H9 (cell line): ENCODE measurements around the gene RALGDS. TPM values are rescaled to one million over a fixed set of nuclear protein-coding genes. Genes with fewer than 3 reads are reported as not detected.
"Not testable (repeated sequence)": the region's sequence is repeated elsewhere in the genome, so short reads cannot be mapped to it uniquely, and the experiment has no call there.

Experiments
- DNase-seq: peaks from one replicate; pipeline ENCODE4 v3.0.0-alpha.2; 2017
- H2AFZ ChIP-seq: one replicate; pipeline ENCODE4 v1.6.1; 2013; ENCODE audit warnings: mild to moderate bottlenecking, low read length, control low read depth, moderate library complexity
- H2AK5ac ChIP-seq: 2 replicates; pipeline ENCODE4 v1.6.1; 2013; ENCODE audit warnings: low read length, control low read depth, mixed read lengths; ENCODE audit not compliant: insufficient read length
- H2BK120ac ChIP-seq: one replicate; pipeline ENCODE4 v1.6.1; 2013; ENCODE audit warnings: low read depth, mild to moderate bottlenecking, low read length, control low read depth, inconsistent platforms; ENCODE audit not compliant: poor library complexity, severe bottlenecking
- H2BK12ac ChIP-seq: 2 replicates; pipeline ENCODE4 v1.6.1; 2013; ENCODE audit warnings: low read length, control low read depth, mixed read lengths, low read depth; ENCODE audit not compliant: insufficient read length
- H2BK15ac ChIP-seq: 2 replicates; pipeline ENCODE4 v1.6.1; 2013; ENCODE audit warnings: low read depth, low read length, control low read depth
- H2BK20ac ChIP-seq: one replicate; pipeline ENCODE4 v1.6.1; 2013; ENCODE audit warnings: low read depth, mild to moderate bottlenecking, low read length, control low read depth, inconsistent platforms; ENCODE audit not compliant: poor library complexity, severe bottlenecking
- H2BK5ac ChIP-seq: 2 replicates; pipeline ENCODE4 v1.6.1; 2013; ENCODE audit warnings: low read length, control low read depth, mixed read lengths; ENCODE audit not compliant: insufficient read length
- H3K14ac ChIP-seq: 2 replicates; pipeline ENCODE4 v1.6.1; 2013; ENCODE audit warnings: low read length, control low read depth; ENCODE audit not compliant: insufficient read depth
- H3K18ac ChIP-seq: 2 replicates; pipeline ENCODE4 v1.6.1; 2013; ENCODE audit warnings: low read depth, mild to moderate bottlenecking, mixed read lengths, low read length, control low read depth; ENCODE audit not compliant: insufficient read length
- H3K23ac ChIP-seq: 2 replicates; pipeline ENCODE4 v1.6.1; 2013; ENCODE audit warnings: low read length, control low read depth, mixed read lengths, low read depth; ENCODE audit not compliant: insufficient read length
- H3K23me2 ChIP-seq: 2 replicates; pipeline ENCODE4 v1.6.1; 2013; ENCODE audit warnings: low read depth, mild to moderate bottlenecking, mixed read lengths, low read length, control low read depth; ENCODE audit not compliant: insufficient read length, poor library complexity, severe bottlenecking
- H3K27ac ChIP-seq: 2 replicates; pipeline ENCODE4 v1.5.1; 2013; ENCODE audit warnings: low read length, control low read depth, mixed read lengths, low read depth; ENCODE audit not compliant: insufficient read length
- H3K27me3 ChIP-seq: 2 replicates; pipeline ENCODE4 v1.6.1; 2013; ENCODE audit warnings: low read length, control low read depth, inconsistent platforms; ENCODE audit not compliant: insufficient read depth
- H3K4ac ChIP-seq: 2 replicates; pipeline ENCODE4 v1.6.1; 2013; ENCODE audit warnings: low read depth, mild to moderate bottlenecking, control low read depth, inconsistent platforms, low read length, moderate library complexity
- H3K4me1 ChIP-seq: 2 replicates; pipeline ENCODE4 v1.6.1; 2013; ENCODE audit warnings: low read length, control low read depth, inconsistent platforms; ENCODE audit not compliant: insufficient read depth
- H3K4me2 ChIP-seq: 2 replicates; pipeline ENCODE4 v1.6.1; 2013; ENCODE audit warnings: low read length, control low read depth, mixed read lengths; ENCODE audit not compliant: insufficient read length, insufficient read depth
- H3K56ac ChIP-seq: 2 replicates; pipeline ENCODE4 v1.6.1; 2013; ENCODE audit warnings: low read depth, mild to moderate bottlenecking, mixed read lengths, low read length, control low read depth; ENCODE audit not compliant: insufficient read length
- H3K79me1 ChIP-seq: 2 replicates; pipeline ENCODE4 v1.6.1; 2013; ENCODE audit warnings: low read depth, mild to moderate bottlenecking, moderate library complexity, low read length, control low read depth, inconsistent platforms; ENCODE audit not compliant: insufficient read depth, poor library complexity, severe bottlenecking
- H3K79me2 ChIP-seq: 2 replicates; pipeline ENCODE4 v1.6.1; 2013; ENCODE audit warnings: low read length, control low read depth, inconsistent platforms; ENCODE audit not compliant: insufficient read depth
- H3K9ac ChIP-seq: 2 replicates; pipeline ENCODE4 v1.6.1; 2013; ENCODE audit warnings: low read length, control low read depth, mixed read lengths; ENCODE audit not compliant: insufficient read length; ENCODE audit errors: extremely low read depth
- H3K9me3 ChIP-seq: one replicate; pipeline ENCODE4 v1.6.1; 2013; ENCODE audit warnings: low read depth, low read length, inconsistent platforms; ENCODE audit not compliant: control insufficient read depth
- H3T11ph ChIP-seq: one replicate; pipeline ENCODE4 v1.6.1; 2013; ENCODE audit warnings: mild to moderate bottlenecking, low read length, control low read depth, inconsistent platforms
- H4K20me1 ChIP-seq: one replicate; pipeline ENCODE4 v1.6.1; 2013; ENCODE audit not compliant: control insufficient read depth, insufficient read length, insufficient read depth
- H4K5ac ChIP-seq: 2 replicates; pipeline ENCODE4 v1.6.1; 2013; ENCODE audit warnings: low read depth, mild to moderate bottlenecking, mixed read lengths, low read length, control low read depth; ENCODE audit not compliant: insufficient read length
- H4K8ac ChIP-seq: replicated peaks from 2 replicates; pipeline ENCODE4 v1.6.1; 2013; ENCODE audit warnings: low read length, control low read depth, mixed read lengths, low read depth; ENCODE audit not compliant: insufficient read length
- H4K91ac ChIP-seq: 2 replicates; pipeline ENCODE4 v1.6.1; 2013; ENCODE audit warnings: low read depth, mild to moderate bottlenecking, moderate library complexity, mixed read lengths, low read length, control low read depth; ENCODE audit not compliant: insufficient read length
- H3K27ac Mint-ChIP-seq, 3 experiments: 2 replicates in 2 of 3; 3 replicates in 1 of 3; pipeline ENCODE4 v1.8.0; 2020 to 2021; ENCODE audit warnings: mixed read lengths in 3 of 3, mild to moderate bottlenecking in 1 of 3, moderate library complexity in 1 of 3
- H3K27me3 Mint-ChIP-seq: 2 replicates; pipeline ENCODE4 v1.8.0; 2021; ENCODE audit warnings: low read depth, mild to moderate bottlenecking, moderate library complexity, mixed read lengths
- H3K36me3 Mint-ChIP-seq, 3 experiments: 2 replicates in 2 of 3; 3 replicates in 1 of 3; pipeline ENCODE4 v1.8.0; 2020 to 2021; ENCODE audit warnings: low read depth in 3 of 3, mixed read lengths in 3 of 3; ENCODE audit not compliant: insufficient read depth in 1 of 3
- H3K4me1 Mint-ChIP-seq, 2 experiments: 2 replicates each; pipeline ENCODE4 v1.8.0; 2020; ENCODE audit warnings: mixed read lengths in 2 of 2
- H3K4me3 Mint-ChIP-seq, 2 experiments: 2 replicates in 1 of 2; 3 replicates in 1 of 2; pipeline ENCODE4 v1.8.0; 2020 to 2021; ENCODE audit warnings: mild to moderate bottlenecking in 2 of 2, mixed read lengths in 2 of 2, moderate library complexity in 1 of 2
- H3K9me3 Mint-ChIP-seq, 2 experiments: 2 replicates in 1 of 2; 3 replicates in 1 of 2; pipeline ENCODE4 v1.8.0; 2020; ENCODE audit warnings: mild to moderate bottlenecking in 2 of 2, mixed read lengths in 2 of 2, moderate library complexity in 1 of 2
- WGBS: extraction: QIAGEN DNeasy Blood & Tissue Kit; methylation state at CpG from one replicate; pipeline ENCODE4 v1.1.7; 2013; ENCODE audit warnings: missing lambda C conversion rate, low lambda C conversion rate, mixed read lengths; ENCODE audit not compliant: insufficient read length; ENCODE audit errors: extremely low coverage; 5-methylcytosine and 5-hydroxymethylcytosine counted together
- total RNA-seq: library from RNA; stranded (reverse); gene quantifications from 2 replicates; pipeline ENCODE4 v1.2.1, GENCODE V29; 2021

Gene RALGDS
- total RNA-seq, 1 experiment from 2014 or later: 21.3 TPM

- H3K9ac ChIP-seq, H3K4me3 Mint-ChIP-seq, H3K18ac ChIP-seq: not testable (repeated sequence)
Measured at GRCh38 chr9:133080786-133081779, 40.0 kb downstream of the RALGDS start.

More at GRCh38 chr9:133080786-133081779, 40.0 kb downstream of the RALGDS start:
- H2BK120ac ChIP-seq, H3K23me2 ChIP-seq, H3K79me2 ChIP-seq, H3K27ac Mint-ChIP-seq, H4K20me1 ChIP-seq, H3K4me1 ChIP-seq, H4K8ac ChIP-seq, H3K9me3 Mint-ChIP-seq, H3K14ac ChIP-seq, H2AFZ ChIP-seq, H2BK15ac ChIP-seq, H4K91ac ChIP-seq, H2BK5ac ChIP-seq, H3K79me1 ChIP-seq, H3K9me3 ChIP-seq, H3K4me2 ChIP-seq, H2AK5ac ChIP-seq, H3K27ac ChIP-seq, H4K5ac ChIP-seq, H3K56ac ChIP-seq, DNase-seq, H3K4ac ChIP-seq, H2BK12ac ChIP-seq, H3T11ph ChIP-seq, H3K27me3 ChIP-seq, H3K23ac ChIP-seq, H3K36me3 Mint-ChIP-seq, H2BK20ac ChIP-seq: not testable (repeated sequence)
- no CpG with 5 or more reads among the region's 18 CpGs for WGBS
- Mint-ChIP-seq H3K4me1 (peaks cover 13 to 15% of the 10 kb centered on the region in 2 experiments), H3K27me3 (peaks cover 10% of the 10 kb centered on the region)
